ENCODE data around the gene CORO2A.

DNA sequence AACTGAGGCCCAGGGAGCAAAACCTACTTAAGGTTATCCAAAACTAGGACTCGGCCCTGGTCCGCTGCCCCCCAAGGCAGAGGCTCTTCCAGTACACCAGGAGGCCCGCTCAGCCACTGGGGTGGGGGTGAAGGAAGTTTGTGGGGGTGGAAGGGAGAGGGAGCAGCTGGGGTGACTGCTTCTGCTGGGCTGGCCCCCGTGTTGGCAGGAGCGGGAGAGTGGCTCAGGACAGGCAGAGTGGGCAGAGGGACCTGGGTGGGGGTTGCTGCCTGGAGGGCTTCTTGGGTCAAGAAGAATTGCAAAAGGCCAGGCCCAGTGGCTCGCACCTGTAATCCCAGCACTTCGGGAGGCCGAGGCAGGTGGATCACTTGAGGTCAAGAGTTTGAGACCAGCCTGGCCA lies 65.2 kb downstream of the CORO2A start:
- TF ChIP-seq CTCF (IDR thresholded peaks at IDR 0.05; ENCODE audit: low read length) (no peak), EZH2 (IDR thresholded peaks at IDR 0.05; ENCODE audit: borderline replicate concordance, low read length) (no peak)
